Esophagus squamous epithelium (tissue), 5 donors: ENCODE results near the gene MORN1. TPM values are rescaled to one million over a fixed set of nuclear protein-coding genes. Genes with fewer than 3 reads are reported as not detected.

Experiments
- DNase-seq: peaks from one replicate; lab custom pipeline; 2025; lab: John Stamatoyannopoulos, UW
- H3K27ac ChIP-seq, 4 donors: fragments of 200-600 bp; sonication (generic); one replicate each; pipeline ENCODE4 v1.5.1; 2016 to 2019; ENCODE audit warnings: mild to moderate bottlenecking in 1 of 4
- H3K27me3 ChIP-seq, 4 donors: fragments of 200-600 bp; sonication (generic); 1 replicate in 3 of 4; 2 replicates in 1 of 4; pipeline versions ENCODE4 v1.5.1 to v1.6.0; 2017 to 2021; ENCODE audit warnings: antibody characterized with exemption in 1 of 4
- H3K36me3 ChIP-seq, 3 donors: fragments of 200-600 bp; sonication (generic); one replicate each; pipeline ENCODE4 v1.5.1; 2016 to 2019
- H3K4me1 ChIP-seq, 3 donors: fragments of 200-600 bp; sonication (generic); one replicate each; pipeline ENCODE4 v1.5.1; 2017 to 2019
- H3K4me3 ChIP-seq, 4 donors: fragments of 200-600 bp; sonication (generic); 1 replicate in 3 of 4; 2 replicates in 1 of 4; pipeline ENCODE4 v1.5.1; 2016 to 2019; ENCODE audit warnings: mild to moderate bottlenecking in 2 of 4, moderate library complexity in 1 of 4
- H3K9me3 ChIP-seq, 3 donors: fragments of 200-600 bp; sonication (generic); one replicate each; pipeline ENCODE4 v1.5.1; 2016 to 2019
- POLR2A ChIP-seq, 4 donors: fragments of 450-650 bp; IDR thresholded peaks; one replicate each; pipeline ENCODE4 v1.6.1; 2017; ENCODE audit warnings: antibody characterized with exemption in 4 of 4, mild to moderate bottlenecking in 4 of 4, moderate library complexity in 3 of 4
- WGBS, 2 donors: methylation state at CpG; one replicate each; pipeline ENCODE4 v1.1.5; 2018; 5-methylcytosine and 5-hydroxymethylcytosine counted together
- intact Hi-C: fragments of 100-400 bp; cut with DNase I; formaldehyde crosslinking; loops from one replicate; pipeline ENCODE4 v1.15.0; 2022
- total RNA-seq, 4 donors: library from RNA; depleted of rRNA; stranded (reverse); fragments of >200 nt; gene quantifications; one replicate each; pipeline ENCODE4 v1.1.0, GENCODE V29; 2016
- TF ChIP-seq, protein P1 (sequence below), 6 experiments: fragments of 450-650 bp in 4 of 6; fragments of 200-600 bp in 2 of 6; sonication (generic) in 2 of 6; IDR thresholded peaks; one replicate each; pipeline ENCODE4 v1.5.1; 2016 to 2019; ENCODE audit warnings: antibody characterized with exemption in 6 of 6, mild to moderate bottlenecking in 4 of 6, moderate library complexity in 4 of 6
- donor health status: DM: yes; HTN: yes; CAD: no.

MORN1 gene
- total RNA-seq, 4 donors from 2014 or later = 6.7 to 10.8 (median 7.0) TPM

DNA sequence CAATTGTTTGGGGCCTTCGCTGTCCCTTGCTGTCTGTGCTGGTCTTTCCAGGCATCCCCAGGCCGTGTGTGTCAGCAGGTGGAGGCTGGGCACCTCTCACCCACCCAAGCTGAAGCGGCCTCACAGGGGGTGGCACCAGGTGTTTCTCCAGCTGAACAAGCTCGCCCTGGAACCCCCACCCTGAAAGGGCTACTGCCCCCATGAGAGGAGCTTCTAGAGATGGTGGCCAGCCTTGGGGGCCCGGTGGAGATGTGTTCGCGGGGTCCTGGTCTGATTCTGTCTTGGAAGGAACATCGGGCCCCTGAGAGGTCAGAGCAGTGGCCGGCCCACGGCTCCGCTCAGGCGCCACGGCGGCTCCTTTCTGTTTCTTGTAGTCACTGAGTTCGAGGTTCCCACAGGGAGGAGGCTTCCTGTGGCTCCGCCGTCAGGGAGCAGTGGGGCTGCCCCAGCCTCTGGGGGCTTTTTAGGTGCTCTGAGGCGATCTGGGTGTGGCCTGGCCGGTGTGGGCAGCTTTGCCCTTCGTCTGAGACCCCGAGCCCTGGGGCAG is 116.4 kb downstream of the MORN1 start:
- H3K4me3 ChIP-seq = no peak overlapping the region
- DNase-seq = no peak
- H3K4me1 ChIP-seq = peaks cover 71 to 100% (median 96%) of the 10 kb centered on the region in 3 donors
- 77% methylated on average over 14 of the region's 21 CpGs; no CpG with 5 or more reads in 1 of the 2 donors for WGBS, 2 donors
- no peaks in the 10 kb centered on the region for H3K27me3 ChIP-seq
- intact Hi-C loops = no loop called here
- peaks cover 0 to 8% (median 0%) of the 10 kb centered on the region in 3 donors for H3K36me3 ChIP-seq
- H3K27ac ChIP-seq = peak overlapping the region; percentile 30 to 74 (median 52)
- TF ChIP-seq, protein P1, sequence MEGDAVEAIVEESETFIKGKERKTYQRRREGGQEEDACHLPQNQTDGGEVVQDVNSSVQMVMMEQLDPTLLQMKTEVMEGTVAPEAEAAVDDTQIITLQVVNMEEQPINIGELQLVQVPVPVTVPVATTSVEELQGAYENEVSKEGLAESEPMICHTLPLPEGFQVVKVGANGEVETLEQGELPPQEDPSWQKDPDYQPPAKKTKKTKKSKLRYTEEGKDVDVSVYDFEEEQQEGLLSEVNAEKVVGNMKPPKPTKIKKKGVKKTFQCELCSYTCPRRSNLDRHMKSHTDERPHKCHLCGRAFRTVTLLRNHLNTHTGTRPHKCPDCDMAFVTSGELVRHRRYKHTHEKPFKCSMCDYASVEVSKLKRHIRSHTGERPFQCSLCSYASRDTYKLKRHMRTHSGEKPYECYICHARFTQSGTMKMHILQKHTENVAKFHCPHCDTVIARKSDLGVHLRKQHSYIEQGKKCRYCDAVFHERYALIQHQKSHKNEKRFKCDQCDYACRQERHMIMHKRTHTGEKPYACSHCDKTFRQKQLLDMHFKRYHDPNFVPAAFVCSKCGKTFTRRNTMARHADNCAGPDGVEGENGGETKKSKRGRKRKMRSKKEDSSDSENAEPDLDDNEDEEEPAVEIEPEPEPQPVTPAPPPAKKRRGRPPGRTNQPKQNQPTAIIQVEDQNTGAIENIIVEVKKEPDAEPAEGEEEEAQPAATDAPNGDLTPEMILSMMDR (IDR thresholded peaks at IDR 0.05) = no peak
- no peak for TF ChIP-seq POLR2A (IDR thresholded peaks at IDR 0.05)
- H3K9me3 ChIP-seq = no peaks in the 10 kb centered on the region

DNA sequence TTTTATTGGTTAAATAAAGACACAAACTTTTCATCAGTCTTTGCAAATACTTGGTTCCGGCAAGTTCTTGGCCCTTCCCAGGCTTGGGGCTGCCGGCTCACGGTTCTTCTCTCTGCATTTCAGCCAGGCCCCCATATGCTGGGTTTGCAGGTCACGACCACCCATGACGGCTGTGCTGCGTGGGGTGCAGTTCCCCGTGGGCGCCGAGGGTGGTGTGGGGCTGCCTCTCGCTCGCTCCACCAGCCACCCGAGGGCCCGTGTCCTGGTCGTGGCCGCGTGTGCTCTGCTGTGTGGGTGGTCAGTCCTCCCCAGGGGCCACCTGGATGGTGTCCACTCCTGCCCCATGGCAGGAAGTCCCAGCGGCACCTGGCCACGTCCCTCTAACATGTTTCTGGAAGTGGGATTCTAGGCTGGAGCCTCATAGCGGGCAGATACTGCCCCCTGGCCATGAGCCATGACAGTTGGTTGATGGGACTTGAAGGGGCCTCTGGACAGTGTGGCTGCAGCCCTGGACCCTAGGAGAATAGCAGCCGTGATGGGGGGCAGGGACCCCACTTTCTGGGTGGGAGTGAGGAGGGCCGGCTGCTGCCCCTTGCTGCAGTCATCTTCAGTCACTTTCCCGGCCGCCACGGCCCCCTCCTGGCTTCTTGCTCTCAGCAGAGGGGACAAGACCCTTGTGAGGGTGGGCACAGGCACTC is 117.0 kb downstream of the MORN1 start:
- TF ChIP-seq, protein P1 (IDR thresholded peaks at IDR 0.05) = no peak
- TF ChIP-seq POLR2A (IDR thresholded peaks at IDR 0.05) = no peak
- 73 to 82% methylated on average over 14 to 15 of the region's 24 CpGs for WGBS, 2 donors
- Histone ChIP-seq H3K27me3 (no peaks in the 10 kb centered on the region), H3K9me3 (no peaks in the 10 kb centered on the region), H3K36me3 (peaks cover 0 to 9% (median 0%) of the 10 kb centered on the region in 3 donors), H3K4me3 (peak overlapping the region in 1 of 4 donors; percentile 10), H3K4me1 (peaks cover 68 to 100% (median 93%) of the 10 kb centered on the region in 3 donors), H3K27ac (peak overlapping the region; percentile 23 to 74 (median 46))
- intact Hi-C loops = no loop called here
- no peak for DNase-seq

DNA sequence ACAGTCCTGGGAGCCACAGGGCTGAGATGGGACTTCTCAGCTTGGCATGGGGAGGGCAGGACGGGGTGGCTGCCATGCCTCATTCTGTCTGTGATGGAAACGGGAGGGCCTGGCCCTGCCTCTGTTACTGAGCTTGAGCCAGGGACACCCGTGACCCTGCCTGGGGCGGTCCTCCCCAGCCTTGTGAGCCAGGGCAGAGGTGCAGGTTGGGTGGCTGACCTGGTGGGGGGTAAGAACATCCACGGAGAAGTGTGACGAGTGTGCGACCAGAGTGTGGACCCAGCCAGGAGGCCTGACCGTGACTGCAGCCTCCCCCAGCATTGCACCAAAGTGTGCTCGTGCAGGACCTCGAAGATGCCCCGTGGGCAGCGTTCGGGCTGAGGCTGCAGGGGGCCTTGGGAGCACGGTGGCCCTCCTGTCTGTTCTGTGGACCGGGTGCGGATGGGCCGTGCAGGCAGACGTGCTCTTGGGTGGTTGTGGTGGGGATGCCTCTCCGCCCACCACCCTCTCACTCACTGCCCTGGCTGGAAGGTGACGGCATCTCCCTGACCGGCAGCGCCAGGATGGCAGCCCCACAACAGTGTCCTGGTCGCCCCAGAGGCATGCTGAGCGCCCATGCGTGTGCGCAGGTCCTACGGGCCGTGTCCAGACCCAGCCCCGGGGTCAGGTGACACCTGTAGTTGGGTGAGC is 117.8 kb downstream of the MORN1 start:
- no peak for DNase-seq
- H3K4me1 ChIP-seq = peaks cover 61 to 100% (median 90%) of the 10 kb centered on the region in 3 donors

DNA sequence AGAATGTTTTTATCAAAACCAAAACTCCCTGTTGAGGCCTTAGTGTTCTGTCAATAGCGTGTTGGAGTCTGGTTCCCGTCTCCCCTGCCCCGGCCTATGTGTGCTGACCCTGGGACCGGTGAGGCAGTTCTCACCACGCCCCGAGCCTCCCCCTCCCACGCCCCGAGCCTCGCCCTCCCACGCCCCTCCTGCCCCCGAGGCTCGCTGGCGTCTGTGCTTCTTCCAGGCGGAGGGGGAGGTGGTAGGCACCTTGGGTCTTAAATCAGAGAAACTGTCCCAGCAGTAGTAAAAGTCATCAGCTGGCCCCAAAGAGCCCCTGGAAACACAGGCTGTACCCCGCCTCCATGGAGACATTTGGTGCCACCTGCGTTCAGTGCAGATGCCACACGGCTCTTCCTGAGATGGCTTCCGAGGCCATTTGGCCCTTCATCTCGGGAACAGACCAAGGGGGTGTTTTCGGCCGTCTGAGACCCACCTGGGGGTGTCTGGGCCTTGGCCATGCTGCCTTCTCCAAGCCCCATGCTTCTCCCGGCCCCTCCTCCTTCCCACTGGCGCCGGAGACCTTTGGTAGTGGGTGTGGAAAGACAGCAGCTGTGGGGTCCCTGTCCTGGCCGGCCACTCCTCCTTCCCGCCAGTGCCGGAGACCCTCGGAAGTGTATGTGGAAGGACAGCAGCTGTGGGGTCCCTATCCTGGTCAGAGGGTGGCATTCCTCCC is 118.5 kb downstream of the MORN1 start:
- Histone ChIP-seq H3K4me1 (peaks cover 58 to 100% (median 90%) of the 10 kb centered on the region in 3 donors), H3K4me3 (no peak overlapping the region), H3K27ac (peak overlapping the region in 3 of 4 donors; percentile 14 to 74 (median 46)), H3K27me3 (no peaks in the 10 kb centered on the region), H3K9me3 (no peaks in the 10 kb centered on the region), H3K36me3 (peaks cover 0 to 11% (median 0%) of the 10 kb centered on the region in 3 donors)
- intact Hi-C loops = no loop called here
- no peak for DNase-seq
- TF ChIP-seq, protein P1 (IDR thresholded peaks at IDR 0.05) = no peak
- no peak for TF ChIP-seq POLR2A (IDR thresholded peaks at IDR 0.05)
- 33 to 78% methylated on average over 6 to 12 of the region's 28 CpGs for WGBS, 2 donors

More for the DNA sequence above, 117.8 kb downstream of the MORN1 start:
- H3K27me3 ChIP-seq = no peaks in the 10 kb centered on the region
- H3K27ac ChIP-seq = peak overlapping the region; percentile 21 to 74 (median 34)
- H3K36me3 ChIP-seq = peaks cover 0 to 14% (median 0%) of the 10 kb centered on the region in 3 donors
- intact Hi-C loops = no loop called here
- no peak for TF ChIP-seq POLR2A (IDR thresholded peaks at IDR 0.05)
- TF ChIP-seq, protein P1 (IDR thresholded peaks at IDR 0.05) = no peak
- no peaks in the 10 kb centered on the region for H3K9me3 ChIP-seq
- WGBS, 2 donors = 54 to 59% methylated on average over 2 to 6 of the region's 29 CpGs
- H3K4me3 ChIP-seq = no peak overlapping the region
